ENCODE data around the gene PRKAG1.
A peak's percentile ranks its signal among the peaks of the same experiment; 100 is the strongest.

Gene PRKAG1

GRCh38 chr12:49059299-49060171 lies 41.0 kb upstream of the PRKAG1 start:
- peak; percentile 68 for DNase-seq (ENCODE audit: low spot score)
- TF ChIP-seq, protein P1, sequence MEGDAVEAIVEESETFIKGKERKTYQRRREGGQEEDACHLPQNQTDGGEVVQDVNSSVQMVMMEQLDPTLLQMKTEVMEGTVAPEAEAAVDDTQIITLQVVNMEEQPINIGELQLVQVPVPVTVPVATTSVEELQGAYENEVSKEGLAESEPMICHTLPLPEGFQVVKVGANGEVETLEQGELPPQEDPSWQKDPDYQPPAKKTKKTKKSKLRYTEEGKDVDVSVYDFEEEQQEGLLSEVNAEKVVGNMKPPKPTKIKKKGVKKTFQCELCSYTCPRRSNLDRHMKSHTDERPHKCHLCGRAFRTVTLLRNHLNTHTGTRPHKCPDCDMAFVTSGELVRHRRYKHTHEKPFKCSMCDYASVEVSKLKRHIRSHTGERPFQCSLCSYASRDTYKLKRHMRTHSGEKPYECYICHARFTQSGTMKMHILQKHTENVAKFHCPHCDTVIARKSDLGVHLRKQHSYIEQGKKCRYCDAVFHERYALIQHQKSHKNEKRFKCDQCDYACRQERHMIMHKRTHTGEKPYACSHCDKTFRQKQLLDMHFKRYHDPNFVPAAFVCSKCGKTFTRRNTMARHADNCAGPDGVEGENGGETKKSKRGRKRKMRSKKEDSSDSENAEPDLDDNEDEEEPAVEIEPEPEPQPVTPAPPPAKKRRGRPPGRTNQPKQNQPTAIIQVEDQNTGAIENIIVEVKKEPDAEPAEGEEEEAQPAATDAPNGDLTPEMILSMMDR (IDR thresholded peaks at IDR 0.05; ENCODE audit: extremely low read depth, insufficient read depth, missing control alignments) = no peak
- in situ Hi-C loops (cut with MboI; ENCODE audit: low pct_unique_long_range_greater_than_20kb, low sequenced_read_pairs, unreplicated experiment) = no loop called here

- in situ Hi-C loops (cut with MboI; ENCODE audit: low pct_unique_long_range_greater_than_20kb, low sequenced_read_pairs, unreplicated experiment) = no loop called here
- TF ChIP-seq, protein P1 (IDR thresholded peaks at IDR 0.05; ENCODE audit: extremely low read depth, insufficient read depth, missing control alignments) = no peak
- no peak for DNase-seq (ENCODE audit: low spot score)
Measured at GRCh38 chr12:49059045-49059298, 40.4 kb upstream of the PRKAG1 start.

DNA sequence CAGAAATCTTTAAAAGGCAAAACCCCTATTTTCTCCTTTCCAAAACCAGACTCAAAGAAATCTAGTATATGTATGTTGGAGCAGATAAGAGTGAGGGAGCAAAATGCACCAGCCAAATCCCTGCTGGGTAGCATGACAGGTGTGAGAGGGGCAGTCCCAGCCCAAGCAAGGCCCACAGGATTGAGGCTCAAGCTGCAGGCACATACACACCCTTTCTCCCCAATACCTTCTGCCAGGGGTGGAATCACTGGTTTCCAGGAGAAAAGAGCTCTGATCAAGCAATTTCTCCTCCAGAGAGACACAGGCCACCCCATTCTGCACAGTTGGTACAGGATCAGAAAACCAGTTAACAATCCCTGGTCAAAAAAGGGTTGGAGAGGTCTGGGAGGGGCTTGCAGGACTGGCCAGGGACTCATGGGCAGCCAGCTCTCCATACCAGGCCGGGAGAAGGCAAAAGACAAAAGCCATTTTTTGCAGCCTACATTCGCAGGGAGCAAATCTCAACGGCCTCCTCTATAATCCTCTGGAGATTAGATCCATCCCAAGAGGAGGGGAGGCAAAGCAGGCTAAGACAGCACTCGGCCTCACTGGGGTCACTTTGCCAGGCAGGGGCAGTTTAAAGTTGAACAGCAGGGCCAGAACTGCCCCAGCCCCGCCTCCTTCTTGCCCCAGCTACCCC lies 39.9 kb upstream of the PRKAG1 start:
- DNase-seq (ENCODE audit: low spot score) = no peak
- in situ Hi-C loops (cut with MboI; ENCODE audit: low pct_unique_long_range_greater_than_20kb, low sequenced_read_pairs, unreplicated experiment) = no loop called here
- TF ChIP-seq, protein P1 (IDR thresholded peaks at IDR 0.05; ENCODE audit: extremely low read depth, insufficient read depth, missing control alignments) = no peak

DNA sequence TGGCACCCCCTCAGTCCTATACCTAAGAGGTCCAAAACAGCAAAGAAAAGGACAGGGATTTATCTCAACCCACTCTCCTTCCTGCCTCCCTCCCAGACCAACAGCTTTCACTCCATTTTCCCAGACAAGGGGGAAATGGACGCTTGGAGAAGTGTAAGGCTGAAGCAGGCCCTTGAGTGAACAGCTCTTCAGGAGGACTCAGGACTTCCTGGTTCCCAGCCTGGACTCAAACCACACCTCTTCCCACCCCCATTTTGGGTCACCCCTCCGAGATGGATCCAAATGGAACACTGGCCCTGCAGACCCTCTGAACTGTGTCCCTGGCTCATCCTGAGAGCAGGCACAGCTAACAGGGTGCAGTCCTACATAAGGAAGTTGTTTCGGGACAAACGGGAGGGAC lies 39.3 kb upstream of the PRKAG1 start:
- TF ChIP-seq, protein P1 (IDR thresholded peaks at IDR 0.05; ENCODE audit: extremely low read depth, insufficient read depth, missing control alignments) = no peak
- in situ Hi-C loops (cut with MboI; ENCODE audit: low pct_unique_long_range_greater_than_20kb, low sequenced_read_pairs, unreplicated experiment) = no loop called here
- DNase-seq (ENCODE audit: low spot score) = no peak

DNA sequence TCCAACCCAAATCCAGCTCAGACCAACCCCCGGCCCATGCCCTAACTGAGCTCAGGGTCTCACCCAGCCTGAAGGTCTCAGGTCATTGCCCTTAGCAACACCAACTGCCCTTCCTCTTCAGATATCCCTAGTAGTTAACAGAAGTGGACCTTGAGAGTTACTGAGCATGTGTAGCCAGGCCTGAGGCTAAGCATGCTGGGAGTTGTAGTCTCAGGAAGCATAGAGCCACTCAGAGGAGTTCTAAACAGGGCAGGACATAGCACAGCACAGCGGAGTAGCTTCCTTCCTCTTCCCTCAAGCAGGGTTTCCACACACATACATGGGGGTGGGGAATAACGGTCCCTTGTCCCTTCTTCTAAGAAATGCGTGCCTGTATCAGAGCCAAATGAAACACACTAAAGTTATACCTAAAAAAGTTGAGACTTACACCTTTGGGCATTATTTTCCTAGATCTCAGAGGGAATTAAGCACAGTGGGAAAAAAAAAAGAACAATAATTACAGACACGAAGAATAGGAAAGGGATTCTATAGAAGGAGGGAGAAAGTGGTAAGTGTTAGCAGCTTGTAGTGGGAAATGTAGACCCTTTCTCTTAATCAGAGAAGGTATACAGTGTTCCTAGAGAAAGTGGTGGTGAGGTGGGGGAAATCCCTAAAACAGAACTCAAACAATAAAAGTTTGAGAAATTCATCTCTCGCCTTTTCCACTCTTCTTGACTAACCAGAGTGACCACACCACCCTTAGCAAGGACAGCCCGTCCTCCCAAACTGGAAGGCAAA lies 37.6 kb upstream of the PRKAG1 start:
- TF ChIP-seq, protein P1 (IDR thresholded peaks at IDR 0.05; ENCODE audit: extremely low read depth, insufficient read depth, missing control alignments) = no peak
- in situ Hi-C loops (cut with MboI; ENCODE audit: low pct_unique_long_range_greater_than_20kb, low sequenced_read_pairs, unreplicated experiment) = no loop called here
- peak; percentile 91 for DNase-seq (ENCODE audit: low spot score)

DNA sequence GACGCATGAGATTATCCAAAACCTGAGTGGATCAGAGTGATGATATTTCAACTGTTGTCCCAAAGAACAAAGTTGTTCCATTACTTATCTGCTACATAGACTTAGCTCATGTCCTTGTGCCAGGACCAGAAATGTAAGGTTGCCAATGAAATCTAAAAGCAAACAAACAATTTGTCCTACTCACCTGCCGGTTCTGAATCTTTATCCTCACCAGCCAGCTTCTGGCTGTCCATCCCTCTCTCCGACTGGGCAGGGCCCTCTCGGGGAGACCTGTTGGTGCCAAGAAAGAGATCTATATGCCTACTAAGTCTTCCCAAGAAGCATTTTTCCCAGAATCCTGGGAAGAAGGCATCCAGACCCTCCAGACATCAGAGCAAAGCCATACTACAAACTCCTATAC lies 36.5 kb upstream of the PRKAG1 start:
- TF ChIP-seq, protein P1 (IDR thresholded peaks at IDR 0.05; ENCODE audit: extremely low read depth, insufficient read depth, missing control alignments) = no peak
- DNase-seq (ENCODE audit: low spot score) = no peak
- in situ Hi-C loops (cut with MboI; ENCODE audit: low pct_unique_long_range_greater_than_20kb, low sequenced_read_pairs, unreplicated experiment) = no loop called here

Measured in GM13977 (cell line).